ENCODE measurements around the gene CREB1.

GRCh38 chr2:207506426-207506825, 23.3 kb upstream of the CREB1 start:
- no peak for TF ChIP-seq CTCF (conservative IDR thresholded peaks at IDR 0.05 in 1 of 2, IDR thresholded peaks at IDR 0.05 in 1 of 2; ENCODE audit: extremely low read depth in 1 of 2, insufficient read depth in 1 of 2, low read depth in 1 of 2, low read length in 2 of 2)
- no peak for TF ChIP-seq EZH2 (IDR thresholded peaks at IDR 0.05; ENCODE audit: borderline replicate concordance, low read length)
